Stimulated activated CD4-positive, alpha-beta T cell treated with anti-CD3 and anti-CD28 coated beads, TNF-alpha, amount 100 ng/mL, for 4 hours (primary cell): ENCODE results near the gene GATA3.
A peak's percentile ranks its signal among the peaks of the same experiment; 100 is the strongest.

ENCODE experiments used
- DNase-seq, 3 experiments: peaks; one replicate each; pipeline ENCODE4 v3.0.0-alpha.2; 2020; ENCODE audit warnings: low read depth in 3 of 3

GATA3 gene

DNA sequence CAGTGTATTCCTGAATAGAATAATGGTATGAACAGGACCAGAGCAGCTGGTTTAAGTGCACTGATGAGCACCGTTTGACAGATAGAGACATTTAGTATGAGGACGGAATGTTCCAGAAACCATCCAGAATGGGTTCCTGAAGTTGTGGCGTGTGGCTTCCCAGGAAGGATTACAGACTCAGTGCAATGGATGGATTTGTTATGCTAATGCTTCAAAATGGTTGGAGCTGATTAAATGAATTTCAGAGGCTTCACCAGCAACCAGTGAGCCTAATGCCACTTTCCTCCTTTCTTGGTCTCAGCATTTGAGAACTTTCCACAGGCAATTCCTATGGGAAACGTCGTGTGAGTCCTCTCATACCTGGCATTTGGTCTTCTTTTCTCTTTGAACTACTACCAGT lies 9.9 kb downstream of the GATA3 start:
- DNase-seq, result no peak

- no peak for DNase-seq
These were observed 11.2 kb downstream of the GATA3 start for GRCh38 chr10:8065651-8066050.

GRCh38 chr10:8066124-8066523 lies 11.6 kb downstream of the GATA3 start:
- DNase-seq, result no peak

DNA sequence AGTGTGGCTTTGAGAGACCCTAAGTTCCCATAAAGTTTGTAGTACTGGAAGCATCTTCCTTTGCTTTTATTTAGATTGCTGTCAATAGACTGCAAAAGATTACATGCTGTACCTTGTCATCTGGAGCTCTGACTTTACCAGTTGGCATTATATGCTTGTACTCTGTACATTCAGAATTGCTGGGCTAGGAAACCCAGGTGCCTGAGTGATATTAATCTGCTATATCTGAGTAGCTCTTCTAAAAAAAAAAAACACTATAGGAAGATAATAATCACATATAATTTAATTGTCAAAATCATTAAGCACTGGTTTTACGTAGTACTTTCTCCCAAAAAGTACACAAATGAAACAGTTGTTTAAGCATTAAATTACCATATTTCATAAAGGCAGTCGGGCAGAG lies 12.3 kb downstream of the GATA3 start:
- no peak for DNase-seq

DNA sequence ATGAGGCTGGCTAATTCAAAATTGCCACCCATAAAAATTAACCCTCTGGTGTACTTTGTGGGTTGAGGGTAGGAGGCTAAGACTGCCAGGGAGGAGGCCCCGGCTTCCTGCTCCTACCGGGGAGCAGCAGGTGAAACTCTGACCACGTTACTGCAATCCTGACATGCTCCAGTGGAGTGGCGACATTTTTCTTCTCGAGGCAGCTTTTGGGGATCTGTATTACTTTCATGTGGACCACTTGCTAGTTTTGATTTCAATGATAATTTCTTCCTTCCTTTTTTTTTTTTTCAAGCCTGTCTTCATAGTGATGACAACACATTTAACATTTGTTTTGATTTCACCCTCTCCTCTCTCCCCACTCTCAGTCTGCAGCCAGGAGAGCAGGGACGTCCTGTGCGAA lies 14.6 kb downstream of the GATA3 start:
- DNase-seq, result no peak

DNA sequence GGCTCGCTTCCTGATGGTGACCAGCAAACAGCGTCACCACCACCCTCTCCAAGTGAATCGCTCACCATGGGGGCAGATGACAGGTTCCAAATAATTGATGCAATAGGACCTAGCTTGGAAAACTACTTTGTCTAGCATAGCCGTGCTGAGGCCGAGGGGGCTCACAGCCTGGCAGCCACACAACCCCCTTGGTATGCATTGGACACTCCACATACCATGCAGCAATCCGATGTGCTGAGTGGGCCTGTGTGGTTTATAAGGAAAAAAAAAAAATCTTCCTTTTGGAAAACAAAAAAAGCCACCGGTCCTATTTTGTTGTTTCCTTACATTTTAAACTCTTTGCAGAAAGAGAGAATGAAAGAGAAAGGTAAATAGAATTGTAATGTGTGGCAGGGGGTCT lies 15.1 kb downstream of the GATA3 start:
- DNase-seq, result no peak

- DNase-seq, result no peak
These were observed 16.0 kb downstream of the GATA3 start for GRCh38 chr10:8070440-8070839.

DNA sequence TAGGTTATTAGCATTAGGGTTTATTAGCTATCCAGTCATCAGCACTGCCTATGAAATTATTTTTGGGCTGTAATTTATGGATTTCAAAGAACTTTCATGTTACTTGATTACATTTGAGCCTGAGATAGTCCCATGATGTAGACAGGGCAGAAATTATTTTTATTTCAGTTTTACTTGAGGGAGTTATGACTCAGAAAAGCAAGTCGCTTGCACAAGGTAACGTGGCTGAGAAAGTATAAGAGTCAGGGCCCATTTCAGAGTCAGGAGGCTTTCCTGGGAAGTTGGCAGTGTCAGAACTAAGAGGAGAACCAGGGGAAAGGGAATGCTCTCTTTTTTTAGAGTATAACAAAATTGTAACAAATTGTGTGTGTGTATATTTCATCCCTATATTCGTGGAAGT lies 16.5 kb downstream of the GATA3 start:
- DNase-seq, result no peak

DNA sequence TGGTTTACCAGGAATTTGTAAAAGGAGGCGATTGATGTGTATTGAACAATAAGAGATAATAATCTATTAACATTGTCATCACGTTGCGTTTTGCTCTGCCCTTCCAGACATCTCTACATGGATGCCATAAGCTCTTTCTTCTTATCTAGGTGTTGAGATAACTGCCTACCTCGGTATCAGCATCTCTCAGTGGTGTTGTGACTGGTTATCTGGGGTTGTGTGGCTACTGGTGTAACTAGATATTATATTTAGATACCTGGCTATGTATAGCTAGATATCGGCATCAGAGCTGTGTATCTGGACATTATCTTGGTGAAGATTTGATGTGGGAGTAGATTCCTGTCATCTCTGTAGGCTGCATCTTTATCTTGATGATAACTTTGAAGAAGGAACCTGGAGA lies 17.2 kb downstream of the GATA3 start:
- DNase-seq, result no peak

DNA sequence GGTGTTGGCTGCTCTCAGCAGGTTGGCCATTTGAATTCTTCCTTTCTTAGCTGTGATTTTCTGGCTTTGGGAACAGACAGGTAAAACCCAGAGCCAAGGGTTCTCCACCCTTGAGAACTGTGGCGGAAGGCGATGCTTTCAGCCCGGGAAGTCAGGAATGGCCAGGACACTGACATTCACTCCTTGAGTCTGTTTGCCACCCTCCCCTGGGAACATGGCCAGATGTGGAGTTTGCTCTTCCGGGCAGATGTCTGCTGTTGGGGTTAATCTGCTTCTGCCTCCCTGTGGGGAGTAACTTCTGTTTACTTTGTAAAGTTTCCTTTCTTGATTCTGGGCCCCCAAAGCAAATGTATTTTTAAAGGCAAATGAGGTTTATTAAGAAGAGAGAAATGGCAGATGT lies 17.7 kb downstream of the GATA3 start:
- no peak for DNase-seq

GRCh38 chr10:8073691-8074416 lies 19.4 kb downstream of the GATA3 start:
- DNase-seq, result no peak

- DNase-seq, result no peak
These were observed 20.4 kb downstream of the GATA3 start for GRCh38 chr10:8074881-8075280.

DNA sequence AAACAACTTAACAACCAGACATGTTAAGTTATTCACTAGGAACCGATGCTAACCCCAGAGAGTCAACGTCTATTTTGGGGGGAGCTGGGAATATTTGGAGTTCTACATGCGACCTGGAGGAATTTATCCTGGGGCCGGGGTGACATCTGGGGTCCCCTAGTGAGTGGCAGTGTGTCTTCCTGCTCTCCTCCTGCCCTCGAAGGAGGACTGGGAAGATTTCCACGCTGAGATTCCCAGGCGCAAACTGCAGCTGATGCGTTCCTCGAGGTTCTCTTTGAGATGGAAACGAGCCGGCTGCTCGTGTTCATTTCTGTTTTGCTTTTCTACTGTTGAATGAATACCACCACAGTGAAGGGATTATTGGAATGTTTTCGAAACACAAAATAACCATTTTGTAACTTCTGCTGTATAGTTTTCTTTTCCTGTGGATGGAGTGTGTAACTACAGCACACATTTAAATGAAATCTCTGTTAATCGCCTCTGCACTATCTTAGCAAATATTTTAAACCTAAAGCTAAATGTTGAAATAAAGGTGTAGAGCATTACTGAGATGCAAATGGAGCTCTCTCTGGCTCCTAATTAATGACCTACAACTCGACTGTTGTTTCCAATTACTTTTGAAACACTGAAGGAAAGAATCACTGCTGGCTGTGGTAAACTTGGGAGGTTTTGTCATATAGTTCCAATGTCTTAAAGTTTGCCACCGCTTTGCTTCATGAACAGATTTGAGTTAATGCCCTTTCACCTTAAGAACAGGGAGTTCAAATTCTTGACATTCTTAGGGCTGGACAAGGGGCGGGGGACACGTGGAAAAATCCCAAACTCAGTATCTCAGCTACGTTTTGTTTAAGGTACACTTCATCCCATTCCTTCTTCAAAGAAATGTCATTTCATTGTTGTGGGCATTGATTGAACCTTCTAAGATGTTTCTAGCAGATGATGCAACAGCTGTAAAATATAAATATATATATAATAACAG lies 21.1 kb downstream of the GATA3 start:
- no peak for DNase-seq

- DNase-seq, result no peak
These were observed 22.4 kb downstream of the GATA3 start for GRCh38 chr10:8076933-8077332.

- no peak for DNase-seq
These were observed 23.5 kb downstream of the GATA3 start for GRCh38 chr10:8078027-8078426.

GRCh38 chr10:8079126-8079525 lies 24.6 kb downstream of the GATA3 start:
- DNase-seq, result no peak

GRCh38 chr10:8084799-8085198 lies 30.3 kb downstream of the GATA3 start:
- no peak for DNase-seq

GRCh38 chr10:8085251-8085650 lies 30.8 kb downstream of the GATA3 start:
- no peak for DNase-seq

- no peak for DNase-seq
These were observed 31.8 kb downstream of the GATA3 start for GRCh38 chr10:8086315-8086714.

DNA sequence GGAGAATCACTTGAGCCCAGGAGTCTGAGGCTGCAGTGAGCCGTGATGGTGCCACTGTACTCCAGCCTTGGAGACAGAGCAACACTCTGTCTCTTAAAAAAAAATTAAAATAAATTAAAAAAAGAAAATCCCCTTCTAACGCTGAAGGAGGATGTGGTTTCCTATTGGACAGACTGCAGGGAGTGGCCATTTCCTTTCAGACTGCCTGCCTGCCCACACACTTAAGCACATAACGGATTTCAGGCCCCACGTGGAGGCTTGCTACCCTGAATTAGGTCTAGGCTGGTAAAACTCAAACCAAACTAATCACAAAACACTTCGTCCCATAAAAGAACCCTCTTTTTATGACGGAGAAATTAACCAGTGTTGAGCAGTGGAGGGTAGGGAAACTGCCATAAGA lies 34.0 kb downstream of the GATA3 start:
- peak in 1 of 3 experiments; percentile 5 for DNase-seq

DNA sequence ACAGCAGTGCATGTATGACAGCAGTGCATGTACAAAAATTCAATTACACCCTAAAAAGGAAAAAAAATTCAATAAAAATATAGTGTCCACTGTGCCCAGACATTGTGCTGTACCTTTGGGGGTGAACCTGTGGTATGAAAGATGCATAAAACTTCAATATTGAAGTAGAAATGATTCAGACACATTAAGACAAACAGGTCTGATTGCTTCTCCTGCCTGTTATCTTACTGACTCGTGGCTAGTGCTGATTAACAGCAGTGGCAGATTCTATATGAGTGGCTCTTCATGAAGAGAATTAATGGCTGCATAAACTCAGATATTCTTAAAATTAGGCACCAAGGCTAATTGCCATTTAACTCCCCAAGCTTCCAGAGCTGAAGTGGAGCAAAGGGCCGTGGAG lies 37.9 kb downstream of the GATA3 start:
- no peak for DNase-seq

- no peak for DNase-seq
These were observed 41.5 kb downstream of the GATA3 start for GRCh38 chr10:8095959-8096358.

GRCh38 chr10:8096931-8097330 lies 42.4 kb downstream of the GATA3 start:
- no peak for DNase-seq
